Measurements from ENCODE around the gene SYNM.

GRCh38 chr15:99149366-99149765 lies 44.5 kb downstream of the SYNM start:
- TF ChIP-seq CTCF (IDR thresholded peaks at IDR 0.05; ENCODE audit: poor library complexity) (no peak), EZH2phosphoT487 (IDR thresholded peaks at IDR 0.05; ENCODE audit: low read depth, severe bottlenecking, unreplicated experiment) (no peak), EZH2 (IDR thresholded peaks at IDR 0.05; ENCODE audit: borderline replicate concordance) (no peak)

All from hepatocyte (in vitro differentiated cells).